Activated CD8-positive, alpha-beta memory T cell treated with anti-CD3 and anti-CD28 coated beads, Interleukin-2, amount 50 U/mL, for 1 hour (primary cell): ENCODE results near the gene MYO7A.

ENCODE experiments used
- DNase-seq: peaks from one replicate; pipeline ENCODE4 v3.0.0-alpha.2; 2020; ENCODE audit errors: extremely low read depth

Gene MYO7A

DNA sequence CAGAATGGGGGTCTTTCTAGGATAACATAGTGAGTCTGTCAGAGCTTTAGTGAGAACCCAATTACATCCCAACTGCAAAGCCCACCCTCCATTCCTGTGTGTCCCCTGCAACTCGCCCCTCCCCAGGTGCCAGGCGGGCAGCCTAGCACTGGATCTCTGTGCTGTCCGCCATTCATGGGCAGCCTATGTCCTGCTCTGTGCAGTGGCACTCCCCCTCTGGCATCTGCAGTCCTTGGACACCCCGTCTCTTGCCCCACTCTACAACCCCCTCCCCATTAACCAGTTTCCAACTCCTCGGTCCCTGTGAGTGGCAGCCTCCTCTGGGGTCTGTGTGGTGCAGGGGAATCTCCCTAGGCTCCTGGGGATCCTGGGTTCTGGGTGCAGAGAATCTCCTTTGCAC lies 37.0 kb downstream of the MYO7A start:
- DNase-seq = no peak

DNA sequence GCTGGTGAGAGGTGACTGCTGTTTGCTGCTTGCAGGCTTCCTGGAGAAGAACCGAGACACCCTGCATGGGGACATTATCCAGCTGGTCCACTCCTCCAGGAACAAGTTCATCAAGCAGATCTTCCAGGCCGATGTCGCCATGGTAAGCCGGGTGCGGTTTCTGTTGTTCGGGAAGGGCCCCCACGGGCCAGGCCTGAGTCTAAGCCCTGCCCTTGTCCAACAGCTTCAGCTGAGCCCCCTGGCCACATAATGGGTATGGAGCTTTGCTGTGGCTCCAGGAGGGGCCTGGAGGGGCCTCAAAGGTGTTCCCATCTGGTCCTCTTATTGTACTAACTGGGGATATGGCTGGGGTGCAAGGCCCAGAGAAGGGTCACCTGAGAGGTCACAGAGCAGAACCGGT lies 38.0 kb downstream of the MYO7A start:
- DNase-seq = no peak

DNA sequence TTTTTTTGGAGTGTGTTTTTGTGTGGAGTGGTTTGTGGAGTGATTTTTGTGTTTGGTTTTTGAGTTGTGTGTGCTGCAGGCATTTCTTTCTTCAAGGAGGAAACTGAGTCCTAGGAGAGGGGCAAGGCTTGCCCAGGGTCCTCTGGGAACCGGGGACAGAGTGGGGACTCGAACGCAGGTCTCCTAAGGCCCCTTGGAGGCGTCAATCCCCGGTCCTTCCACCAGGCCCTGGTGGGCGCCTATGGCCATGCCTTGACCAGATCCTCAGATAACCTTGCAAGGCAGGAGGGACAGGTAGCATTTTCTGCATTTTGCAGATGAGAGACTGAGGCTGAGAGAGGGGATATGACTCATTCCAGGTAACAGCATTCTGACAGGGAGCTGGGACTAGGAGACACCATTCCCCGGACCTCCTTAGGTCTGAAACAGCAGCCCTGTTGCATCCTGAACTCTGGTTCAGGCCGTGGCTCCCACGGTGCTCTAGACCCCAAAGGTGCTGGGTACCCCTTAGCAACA lies 39.1 kb downstream of the MYO7A start:
- no peak for DNase-seq

DNA sequence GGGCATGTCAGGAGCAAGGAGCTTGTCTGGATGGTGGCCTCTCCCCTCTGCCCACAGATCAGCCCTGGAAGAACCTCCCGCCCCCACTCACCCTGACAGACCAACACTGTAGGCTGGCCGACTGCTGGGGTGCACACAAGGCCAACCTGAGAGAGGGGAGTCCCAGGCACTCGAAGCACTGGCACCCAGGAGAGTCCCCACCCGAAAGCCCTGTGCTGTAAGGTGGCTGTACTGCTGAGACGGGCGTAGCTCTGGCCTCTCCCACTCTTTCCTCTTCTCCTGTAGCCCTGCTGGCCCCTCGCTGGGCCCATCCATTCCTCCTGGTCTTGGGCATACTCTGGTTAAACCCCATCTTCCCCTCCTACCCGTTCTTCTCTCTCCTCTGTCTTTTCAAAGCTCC lies 39.7 kb downstream of the MYO7A start:
- DNase-seq = no peak

DNA sequence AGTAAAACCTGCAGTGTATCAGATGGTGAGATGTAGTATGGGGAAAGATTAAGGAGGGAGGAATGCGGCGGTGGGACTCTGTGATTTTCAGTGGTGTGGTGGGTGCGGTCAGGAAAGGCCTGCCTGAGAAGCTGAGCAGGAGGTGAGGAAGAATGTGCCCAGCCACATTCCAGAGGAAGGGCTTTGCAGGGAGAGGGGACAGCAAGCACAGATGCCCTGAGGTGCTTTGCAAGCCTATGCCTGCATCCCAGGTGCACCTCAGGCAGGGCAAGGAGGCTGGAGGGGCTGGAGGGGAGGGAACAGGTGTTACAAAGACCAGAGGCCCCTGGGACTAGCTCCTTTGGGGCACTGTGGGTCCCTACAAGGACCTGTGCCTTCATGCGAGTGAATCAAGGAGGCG lies 42.1 kb downstream of the MYO7A start:
- no peak for DNase-seq

DNA sequence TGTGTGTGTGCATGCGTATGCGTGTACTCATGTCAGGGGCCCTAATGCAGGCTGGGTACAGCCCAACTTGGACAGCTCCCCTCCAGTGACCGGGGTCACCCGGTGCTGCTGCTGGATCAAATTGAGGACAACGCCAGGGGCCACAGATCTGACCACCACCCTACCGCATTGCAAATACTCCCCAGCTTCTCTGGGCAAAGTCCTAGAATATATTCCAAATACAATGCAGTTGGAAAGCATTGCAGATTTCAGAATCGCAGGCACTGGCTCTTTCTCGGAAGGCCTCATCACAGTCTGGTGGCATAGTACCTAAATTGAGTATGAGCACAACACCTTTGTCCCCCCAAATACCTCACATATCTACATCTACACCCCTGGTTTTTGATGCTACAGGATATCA lies 43.2 kb downstream of the MYO7A start:
- DNase-seq = no peak

DNA sequence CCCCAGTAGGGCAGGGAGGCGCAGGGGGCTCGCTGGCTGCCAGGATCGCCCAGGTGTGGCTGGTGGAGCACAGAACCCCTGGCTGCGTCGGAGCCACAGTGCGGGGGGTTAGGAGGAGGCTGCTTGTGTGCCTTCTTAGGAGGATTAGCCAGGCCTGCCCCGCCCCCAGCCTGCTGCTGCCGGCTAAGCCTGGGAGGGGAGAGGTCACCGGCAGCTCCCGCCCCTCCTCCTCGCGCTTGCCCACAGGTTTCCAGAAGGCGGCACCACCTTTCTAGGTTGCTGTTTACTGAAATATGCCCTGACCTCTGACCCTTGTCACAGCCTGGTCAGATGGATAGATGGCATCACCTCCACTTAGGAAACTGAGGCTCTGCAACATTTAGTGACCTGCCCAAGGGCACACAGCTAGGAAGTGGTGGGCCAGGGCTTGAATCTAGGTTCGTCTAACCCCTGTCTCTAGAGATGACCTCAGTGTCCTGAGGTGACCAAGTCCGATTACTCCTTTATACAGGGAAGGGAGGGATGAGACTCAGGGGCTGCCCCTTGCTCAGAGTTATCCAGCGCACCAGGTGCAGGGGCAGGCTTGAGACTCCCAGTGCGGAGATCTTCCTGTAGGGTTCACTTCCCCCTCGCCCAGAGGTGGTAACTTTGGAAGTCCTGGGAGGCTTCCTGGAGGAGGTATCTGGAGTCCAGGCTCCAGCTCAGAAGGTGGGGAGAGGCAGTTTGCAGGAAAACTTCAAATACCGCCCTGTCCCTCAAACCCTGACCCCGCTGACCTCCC lies 44.0 kb downstream of the MYO7A start:
- DNase-seq = no peak

DNA sequence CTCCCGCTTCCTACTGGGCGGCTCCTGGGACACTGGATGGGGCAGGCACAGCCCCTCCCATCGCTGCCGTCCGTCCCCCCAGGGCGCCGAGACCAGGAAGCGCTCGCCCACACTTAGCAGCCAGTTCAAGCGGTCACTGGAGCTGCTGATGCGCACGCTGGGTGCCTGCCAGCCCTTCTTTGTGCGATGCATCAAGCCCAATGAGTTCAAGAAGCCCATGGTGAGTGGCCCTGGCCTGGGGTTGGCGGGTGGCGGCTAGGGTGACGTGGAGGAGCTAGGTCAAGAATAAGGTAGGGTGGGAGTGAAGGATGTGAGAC lies 44.6 kb downstream of the MYO7A start:
- no peak for DNase-seq

DNA sequence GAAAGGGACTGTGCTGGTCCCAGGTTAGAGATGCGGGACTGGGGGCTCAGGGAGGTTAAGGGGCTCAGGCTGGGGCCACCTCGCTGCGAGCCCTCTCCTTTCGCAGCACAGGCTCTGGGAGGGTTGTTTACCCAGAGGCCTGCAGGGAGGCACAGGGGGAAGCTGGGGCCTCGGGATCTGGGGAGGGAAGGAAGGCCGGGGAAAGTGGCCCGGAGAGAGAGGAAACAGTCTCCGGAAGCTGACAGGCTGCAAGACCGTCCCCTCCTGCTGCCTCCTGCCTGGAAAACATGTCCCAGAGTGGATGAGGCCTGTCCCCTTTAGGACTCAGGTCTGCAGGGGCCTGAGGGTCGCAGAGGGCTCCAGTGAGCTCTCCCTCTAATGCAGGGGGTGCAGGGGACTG lies 45.4 kb downstream of the MYO7A start:
- no peak for DNase-seq

DNA sequence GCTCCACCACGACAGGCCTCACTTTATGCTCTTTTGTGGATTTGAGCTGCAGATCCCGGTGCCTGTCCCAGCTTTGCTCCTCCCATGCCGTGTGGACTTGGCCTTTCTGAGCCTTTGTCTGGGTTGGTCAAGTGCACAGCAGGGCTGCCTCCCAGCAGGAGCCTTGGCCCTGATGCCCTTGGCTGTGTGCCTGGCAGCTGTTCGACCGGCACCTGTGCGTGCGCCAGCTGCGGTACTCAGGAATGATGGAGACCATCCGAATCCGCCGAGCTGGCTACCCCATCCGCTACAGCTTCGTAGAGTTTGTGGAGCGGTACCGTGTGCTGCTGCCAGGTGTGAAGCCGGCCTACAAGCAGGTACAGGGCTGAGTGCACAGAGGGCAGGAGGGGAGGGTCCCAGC lies 46.5 kb downstream of the MYO7A start:
- no peak for DNase-seq

DNA sequence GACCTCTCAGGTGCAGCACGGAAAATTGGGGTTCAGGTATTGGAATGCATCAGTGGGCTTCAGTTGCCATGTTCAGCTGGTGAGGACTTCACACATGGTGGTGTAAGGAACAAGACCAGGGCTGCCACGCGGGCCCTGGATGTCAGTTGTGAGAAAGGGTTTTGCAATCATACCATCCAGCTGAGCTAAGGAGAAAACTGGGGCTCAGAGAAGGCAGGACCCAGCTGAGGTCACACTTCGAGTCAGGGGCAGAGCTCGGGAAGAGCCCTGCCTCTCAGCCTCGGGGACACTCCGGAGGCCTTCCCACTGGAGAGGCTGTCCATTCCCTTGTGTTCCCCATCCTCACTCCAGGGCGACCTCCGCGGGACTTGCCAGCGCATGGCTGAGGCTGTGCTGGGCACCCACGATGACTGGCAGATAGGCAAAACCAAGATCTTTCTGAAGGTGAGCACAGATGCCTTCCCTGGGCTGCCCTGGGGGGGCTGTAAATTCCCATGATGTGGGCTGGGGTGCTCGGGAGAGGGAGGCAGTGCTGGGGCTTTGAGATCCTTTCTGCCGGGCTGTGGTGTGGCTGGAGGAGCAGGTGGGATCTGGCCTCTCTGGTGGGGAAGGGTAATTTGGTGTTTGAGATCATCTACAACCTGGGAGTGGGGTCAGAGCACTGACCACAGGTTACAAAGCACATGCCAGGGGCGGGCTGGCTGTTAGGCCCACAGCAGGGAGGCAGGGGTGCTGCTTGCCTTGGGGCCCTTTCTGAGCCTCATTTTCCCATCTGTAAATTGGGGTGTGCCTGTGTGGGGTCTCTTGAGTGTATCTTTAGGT lies 47.2 kb downstream of the MYO7A start:
- DNase-seq = no peak

DNA sequence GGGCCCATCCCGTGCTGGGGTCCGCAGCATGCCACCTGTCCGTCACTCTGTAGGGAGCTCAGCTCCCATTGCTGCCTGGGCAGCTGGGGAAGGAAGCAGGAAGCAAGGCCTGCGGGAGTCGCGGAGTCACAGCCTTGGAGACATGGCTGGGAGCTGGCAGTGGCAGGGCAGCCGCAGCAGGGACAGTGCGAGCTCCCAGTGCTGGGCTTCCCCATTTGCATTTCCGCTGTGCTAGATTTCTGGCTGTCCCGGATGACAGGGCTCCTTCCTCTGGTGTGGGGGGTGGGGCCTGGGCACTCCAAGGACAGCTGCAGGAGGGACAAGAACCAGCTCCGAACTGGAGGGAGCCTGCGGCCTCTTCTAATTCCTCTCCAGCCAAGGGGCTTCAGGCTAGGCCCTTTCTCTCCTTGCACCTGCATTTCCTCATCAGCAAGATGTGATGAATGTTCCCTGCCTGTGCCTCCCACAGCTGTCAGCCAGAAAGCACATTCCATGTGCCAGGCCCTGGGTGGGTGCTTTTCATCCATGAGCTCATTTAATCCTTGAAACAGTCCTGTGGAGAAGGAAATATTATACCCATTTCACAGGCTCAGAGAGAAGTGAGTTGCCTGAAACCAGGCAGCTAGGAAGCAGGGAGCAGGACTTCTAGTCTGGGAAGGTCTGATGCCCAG lies 48.0 kb downstream of the MYO7A start:
- no peak for DNase-seq

DNA sequence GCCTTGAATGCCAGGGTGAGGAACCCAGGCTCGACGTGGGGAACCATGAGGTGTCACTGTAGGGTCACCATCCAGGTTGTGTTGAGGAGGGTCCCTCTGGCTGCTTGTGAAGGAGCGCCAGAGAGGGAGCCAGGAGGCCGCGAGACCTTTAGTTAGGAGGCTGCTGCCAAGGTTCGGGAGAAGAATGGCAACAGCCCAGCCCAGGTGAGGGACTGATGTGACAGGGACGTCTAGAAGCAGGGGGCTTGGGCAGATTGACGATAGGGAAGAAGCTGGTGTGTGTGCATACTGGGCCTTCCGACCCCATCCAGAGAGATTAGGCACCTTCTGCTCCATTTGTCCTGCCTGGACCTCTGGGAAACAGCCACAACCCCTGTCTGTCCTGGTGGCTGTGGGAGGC lies 49.0 kb downstream of the MYO7A start:
- DNase-seq = no peak

DNA sequence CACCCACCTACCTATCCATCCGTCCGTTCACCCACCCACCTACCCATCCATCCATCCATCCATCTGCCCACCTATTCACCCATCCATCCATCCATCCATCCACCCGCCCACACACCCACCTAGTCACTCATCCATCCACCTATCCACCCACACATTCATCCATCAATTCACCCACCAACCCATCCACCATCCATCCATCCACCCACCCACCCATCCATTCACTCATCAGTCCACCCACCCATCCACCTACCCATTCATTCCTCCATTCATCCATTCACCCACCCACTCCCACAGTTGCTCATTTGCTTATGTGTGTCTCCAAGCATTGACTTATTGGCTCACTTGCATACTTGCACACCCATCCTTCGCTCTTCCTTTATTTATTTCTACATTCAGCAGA lies 50.1 kb downstream of the MYO7A start:
- no peak for DNase-seq

DNA sequence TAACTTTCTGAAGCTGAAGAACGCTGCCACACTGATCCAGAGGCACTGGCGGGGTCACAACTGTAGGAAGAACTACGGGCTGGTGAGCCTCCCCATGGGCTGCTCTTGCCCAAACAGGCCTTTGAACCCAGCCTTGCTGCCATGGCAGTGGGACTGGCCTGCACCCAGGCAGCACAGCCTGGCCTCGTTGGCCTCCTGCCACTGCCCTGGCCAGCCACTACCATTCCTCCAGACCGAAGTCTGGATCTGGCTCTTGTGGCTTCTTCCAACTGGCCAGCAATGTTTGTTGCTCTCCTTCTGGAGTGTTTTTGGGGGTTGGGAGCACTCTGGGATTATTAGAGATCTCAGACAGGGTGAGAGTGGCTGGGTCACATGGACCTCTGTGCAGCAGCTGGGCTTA lies 51.0 kb downstream of the MYO7A start:
- DNase-seq = no peak

DNA sequence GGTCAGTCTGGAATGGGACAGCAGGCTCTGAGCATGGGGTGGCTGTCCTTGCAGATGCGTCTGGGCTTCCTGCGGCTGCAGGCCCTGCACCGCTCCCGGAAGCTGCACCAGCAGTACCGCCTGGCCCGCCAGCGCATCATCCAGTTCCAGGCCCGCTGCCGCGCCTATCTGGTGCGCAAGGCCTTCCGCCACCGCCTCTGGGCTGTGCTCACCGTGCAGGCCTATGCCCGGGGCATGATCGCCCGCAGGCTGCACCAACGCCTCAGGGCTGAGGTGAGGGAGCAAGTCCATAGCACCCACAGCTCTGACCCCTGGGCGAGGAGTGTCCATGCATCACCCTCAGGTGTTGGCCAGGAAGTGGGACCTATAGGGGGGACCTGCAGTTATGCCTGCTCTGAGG lies 51.6 kb downstream of the MYO7A start:
- no peak for DNase-seq

DNA sequence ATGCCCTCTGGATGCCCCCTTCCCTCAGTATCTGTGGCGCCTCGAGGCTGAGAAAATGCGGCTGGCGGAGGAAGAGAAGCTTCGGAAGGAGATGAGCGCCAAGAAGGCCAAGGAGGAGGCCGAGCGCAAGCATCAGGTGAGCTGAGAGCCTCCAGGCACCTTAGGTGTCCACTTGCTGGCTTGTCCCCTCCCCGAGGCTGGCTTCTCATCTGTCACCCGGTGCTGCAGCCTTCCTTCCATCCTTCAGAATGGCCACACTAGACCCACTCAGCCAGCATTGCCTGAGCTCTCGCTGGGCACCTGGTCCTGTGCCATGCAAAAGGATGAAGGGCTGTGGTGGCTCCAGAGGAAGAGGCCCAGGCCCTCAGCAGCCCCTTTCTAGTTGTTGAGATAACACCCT lies 52.3 kb downstream of the MYO7A start:
- DNase-seq = no peak

DNA sequence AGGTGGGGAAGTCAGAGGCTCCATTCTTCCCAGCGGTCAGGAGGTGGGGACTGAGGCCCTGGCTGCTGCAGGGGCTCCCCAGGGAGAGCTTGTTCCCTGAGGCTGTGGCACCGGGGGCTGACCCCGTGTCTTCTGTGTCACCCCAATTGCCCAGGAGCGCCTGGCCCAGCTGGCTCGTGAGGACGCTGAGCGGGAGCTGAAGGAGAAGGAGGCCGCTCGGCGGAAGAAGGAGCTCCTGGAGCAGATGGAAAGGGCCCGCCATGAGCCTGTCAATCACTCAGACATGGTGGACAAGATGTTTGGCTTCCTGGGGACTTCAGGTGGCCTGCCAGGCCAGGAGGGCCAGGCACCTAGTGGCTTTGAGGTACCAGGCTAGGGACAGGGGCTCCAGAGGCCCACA lies 53.2 kb downstream of the MYO7A start:
- DNase-seq = no peak

DNA sequence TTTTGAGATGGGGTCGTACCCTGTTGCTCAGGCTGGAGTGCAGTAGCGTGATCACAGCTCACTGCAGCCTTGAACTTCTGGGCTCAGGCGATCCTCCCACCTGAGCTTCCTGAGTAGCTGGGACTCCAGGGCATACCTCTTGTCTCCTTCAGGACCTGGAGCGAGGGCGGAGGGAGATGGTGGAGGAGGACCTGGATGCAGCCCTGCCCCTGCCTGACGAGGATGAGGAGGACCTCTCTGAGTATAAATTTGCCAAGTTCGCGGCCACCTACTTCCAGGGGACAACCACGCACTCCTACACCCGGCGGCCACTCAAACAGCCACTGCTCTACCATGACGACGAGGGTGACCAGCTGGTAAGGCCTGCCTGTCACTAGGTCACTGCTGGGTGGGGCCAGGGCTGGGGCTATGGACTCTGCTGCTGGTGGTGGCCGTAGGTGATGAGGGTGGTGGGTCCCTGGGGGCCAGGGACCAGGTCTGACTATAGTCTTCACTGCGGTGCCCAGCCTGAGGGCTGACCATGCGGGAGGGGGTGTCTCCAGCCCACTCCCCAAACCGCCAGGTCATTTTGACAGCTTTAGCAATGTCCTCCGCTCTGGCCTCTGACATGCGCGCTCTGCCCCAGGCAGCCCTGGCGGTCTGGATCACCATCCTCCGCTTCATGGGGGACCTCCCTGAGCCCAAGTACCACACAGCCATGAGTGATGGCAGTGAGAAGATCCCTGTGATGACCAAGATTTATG lies 53.9 kb downstream of the MYO7A start:
- DNase-seq = no peak

DNA sequence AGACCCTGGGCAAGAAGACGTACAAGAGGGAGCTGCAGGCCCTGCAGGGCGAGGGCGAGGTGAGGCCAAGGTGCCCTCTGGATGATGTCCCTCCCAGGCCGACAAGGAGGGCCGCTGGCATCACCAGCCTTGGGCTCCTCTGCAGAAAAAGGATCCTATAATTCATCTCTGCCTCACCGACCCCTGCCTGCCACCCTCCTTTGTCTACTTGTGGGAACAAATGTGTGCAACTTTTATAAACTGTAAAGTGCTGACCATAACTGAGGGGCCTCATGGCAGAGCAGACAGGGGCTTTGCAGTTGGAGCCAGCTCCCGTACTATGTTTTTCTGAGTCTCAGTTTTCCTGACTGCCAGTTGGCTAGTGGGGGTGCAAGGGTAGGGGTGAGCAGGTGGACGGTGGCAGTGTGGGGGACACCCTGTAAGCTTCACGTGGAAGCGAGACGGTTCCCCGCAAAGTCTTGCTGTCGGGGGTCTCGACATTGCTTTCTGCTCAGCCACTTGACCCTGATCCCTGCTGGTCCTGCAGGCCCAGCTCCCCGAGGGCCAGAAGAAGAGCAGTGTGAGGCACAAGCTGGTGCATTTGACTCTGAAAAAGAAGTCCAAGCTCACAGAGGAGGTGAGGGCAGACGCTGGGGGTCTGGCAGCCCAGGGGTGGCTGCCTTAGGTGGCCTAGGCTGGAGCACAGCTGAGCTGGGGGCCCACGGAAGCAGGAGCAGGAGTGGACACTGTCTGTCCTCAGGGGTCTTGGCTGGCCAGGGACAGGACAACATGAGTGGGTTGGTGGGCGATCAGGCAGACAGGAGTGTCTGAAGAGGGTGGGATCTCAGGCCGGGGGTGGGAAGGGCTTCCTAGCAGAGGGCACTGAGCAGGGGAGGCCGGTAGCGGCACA lies 54.7 kb downstream of the MYO7A start:
- DNase-seq = no peak

DNA sequence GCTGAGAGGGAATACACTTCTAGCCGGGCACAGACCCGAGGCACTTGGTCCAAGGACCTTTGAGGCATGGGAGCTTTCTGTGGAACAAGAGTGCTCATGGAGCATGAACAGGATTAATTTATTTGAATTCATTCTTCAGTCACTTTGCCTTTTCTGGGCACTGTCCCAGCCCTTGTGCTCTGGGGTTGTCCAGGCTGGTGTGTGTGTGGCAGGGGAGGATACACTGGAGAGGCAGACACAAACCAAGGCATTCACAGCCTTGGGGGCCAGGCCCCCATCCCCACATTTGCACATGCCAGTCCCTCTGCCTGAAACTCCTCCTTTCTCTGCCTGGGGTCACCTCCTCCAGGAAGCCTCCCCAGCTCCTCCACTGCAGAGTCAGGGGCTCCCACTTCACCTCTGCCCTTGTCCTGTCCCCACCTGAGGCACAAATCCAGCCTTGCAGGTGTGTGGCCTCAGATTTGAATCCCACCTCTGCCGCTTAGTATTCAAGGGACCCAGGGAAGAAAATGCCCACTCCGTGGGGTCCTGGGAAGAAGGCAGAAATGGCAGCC lies 55.5 kb downstream of the MYO7A start:
- DNase-seq = no peak
